Ishikawa (cell line): ENCODE results near the gene PNRC2.
A peak's percentile ranks its signal among the peaks of the same experiment; 100 is the strongest.

Experiments used
- CEBPB ChIP-seq: IDR thresholded peaks from 2 replicates; pipeline ENCODE4 v1.6.1; 2012
- CREB1 ChIP-seq: IDR thresholded peaks from 2 replicates; pipeline ENCODE4 v1.6.1; 2012; ENCODE audit warnings: low read depth
- EGR1 ChIP-seq: IDR thresholded peaks from 2 replicates; pipeline ENCODE4 v1.6.1; 2012
- EP300 ChIP-seq: IDR thresholded peaks from 2 replicates; pipeline ENCODE4 v1.6.1; 2012; ENCODE audit warnings: borderline replicate concordance
- FOXM1 ChIP-seq: IDR thresholded peaks from 2 replicates; pipeline ENCODE4 v1.6.1; 2012; ENCODE audit warnings: low read depth, borderline replicate concordance
- MAX ChIP-seq: IDR thresholded peaks from 2 replicates; pipeline ENCODE4 v1.6.1; 2012
- NFIC ChIP-seq: IDR thresholded peaks from 2 replicates; pipeline ENCODE4 v1.6.1; 2012
- RAD21 ChIP-seq: IDR thresholded peaks from 2 replicates; pipeline ENCODE4 v1.6.1; 2012; ENCODE audit warnings: low read depth
- REST ChIP-seq: IDR thresholded peaks from 2 replicates; pipeline ENCODE4 v1.6.1; 2012; ENCODE audit warnings: low read depth, mild to moderate bottlenecking
- TAF1 ChIP-seq: IDR thresholded peaks from 2 replicates; pipeline ENCODE4 v1.6.1; 2012; ENCODE audit warnings: low read depth, mild to moderate bottlenecking
- TCF12 ChIP-seq: IDR thresholded peaks from 2 replicates; pipeline ENCODE4 v1.6.1; 2012; ENCODE audit warnings: low read depth
- TEAD4 ChIP-seq: IDR thresholded peaks from 2 replicates; pipeline ENCODE4 v1.6.1; 2012
- USF1 ChIP-seq: IDR thresholded peaks from 2 replicates; pipeline ENCODE4 v1.6.1; 2012
- YY1 ChIP-seq: IDR thresholded peaks from 2 replicates; pipeline ENCODE4 v1.6.1; 2012; ENCODE audit warnings: low read depth
- ZBTB7A ChIP-seq: IDR thresholded peaks from 2 replicates; pipeline ENCODE4 v1.6.1; 2012; ENCODE audit warnings: low read depth

Gene PNRC2

GRCh38 chr1:23928789-23929188, 30.8 kb upstream of the PNRC2 start:
- TF ChIP-seq RAD21 (no peak), FOXM1 (no peak), NFIC (no peak), USF1 (no peak), ZBTB7A (no peak), REST (no peak), MAX (no peak), CREB1 (no peak), EP300 (no peak), TEAD4 (no peak), TAF1 (no peak), EGR1 (no peak), TCF12 (no peak)

- TF ChIP-seq USF1 = no peak
- TF ChIP-seq EGR1 = no peak
Measured at GRCh38 chr1:23930270-23930669, 29.4 kb upstream of the PNRC2 start.

GRCh38 chr1:23930861-23931490, 28.7 kb upstream of the PNRC2 start:
- TF ChIP-seq EP300 (no peak), CEBPB (peak; percentile 53; the same call in 1 of the 2 replicates), YY1 (no peak), TEAD4 (peak; percentile 78)

GRCh38 chr1:23931491-23931880, 28.1 kb upstream of the PNRC2 start:
- TF ChIP-seq RAD21 (no peak), TAF1 (no peak), YY1 (no peak), USF1 (no peak), NFIC (no peak), TCF12 (no peak), TEAD4 (no peak), EGR1 (no peak)

- no peak for TF ChIP-seq MAX
- no peak for TF ChIP-seq TAF1
- no peak for TF ChIP-seq CEBPB
- no peak for TF ChIP-seq FOXM1
- TF ChIP-seq USF1 = no peak
- no peak for TF ChIP-seq NFIC
- peak; percentile 85 for TF ChIP-seq REST
- no peak for TF ChIP-seq YY1
Measured at GRCh38 chr1:23936481-23937176, 23.0 kb upstream of the PNRC2 start.

- TF ChIP-seq REST (no peak), USF1 (no peak), EP300 (no peak), TAF1 (no peak), TCF12 (no peak), NFIC (no peak), MAX (no peak), EGR1 (no peak), YY1 (no peak), ZBTB7A (no peak)
Measured at GRCh38 chr1:23947366-23947765, 12.3 kb upstream of the PNRC2 start.
